NCI-H446 treated with DMSO at 0.1 percent for 48 hours (cell line): ENCODE data around the gene CLEC4F.

ENCODE experiments used
- DNase-seq: peaks from one replicate; lab custom pipeline; 2025; lab: John Stamatoyannopoulos, UW

Gene CLEC4F

GRCh38 chr2:70785137-70785911, 35.1 kb downstream of the CLEC4F start:
- DNase-seq: peak; percentile 38

GRCh38 chr2:70784320-70784719, 36.1 kb downstream of the CLEC4F start:
- no peak for DNase-seq

- DNase-seq: no peak
Observed at GRCh38 chr2:70779911-70780545, 40.4 kb downstream of the CLEC4F start.

- no peak for DNase-seq
Observed at GRCh38 chr2:70779491-70779890, 40.9 kb downstream of the CLEC4F start.

- no peak for DNase-seq
Observed at GRCh38 chr2:70778676-70779075, 41.7 kb downstream of the CLEC4F start.

- no peak for DNase-seq
Observed at GRCh38 chr2:70777450-70777849, 42.9 kb downstream of the CLEC4F start.

GRCh38 chr2:70776266-70776665, 44.1 kb downstream of the CLEC4F start:
- DNase-seq: no peak

GRCh38 chr2:70775141-70775540, 45.3 kb downstream of the CLEC4F start:
- DNase-seq: no peak

- DNase-seq: no peak
Observed at GRCh38 chr2:70772486-70773155, 47.8 kb downstream of the CLEC4F start.

- DNase-seq: no peak
Observed at GRCh38 chr2:70771446-70771845, 49.0 kb downstream of the CLEC4F start.

- DNase-seq: no peak
Observed at GRCh38 chr2:70769450-70769849, 50.9 kb downstream of the CLEC4F start.

- DNase-seq: no peak
Observed at GRCh38 chr2:70768590-70769085, 51.8 kb downstream of the CLEC4F start.

GRCh38 chr2:70767699-70768589, 52.5 kb downstream of the CLEC4F start, which contains the start of gene ADD2:
ADD2 (minus strand) TSS chr2:70768200; CDS start chr2:70706408, 61,792 bp downstream.
- DNase-seq: peak; percentile 33

GRCh38 chr2:70767079-70767698, 53.2 kb downstream of the CLEC4F start:
- no peak for DNase-seq

- DNase-seq: no peak
Observed at GRCh38 chr2:70766357-70767078, 53.9 kb downstream of the CLEC4F start.

GRCh38 chr2:70765507-70765906, 54.9 kb downstream of the CLEC4F start:
- no peak for DNase-seq

- no peak for DNase-seq
Observed at GRCh38 chr2:70759446-70759845, 61.0 kb downstream of the CLEC4F start.
